ENCODE results near the gene APC. TPM values are rescaled to one million over a fixed set of nuclear protein-coding genes. Genes with fewer than 3 reads are reported as not detected.

The APC gene
- total and polyA plus RNA-seq, 2 of the 8 experiments (the other 6 are each of a cell fraction or from before 2014, with no cell fraction given): 6.8 to 41.9 TPM

GRCh38 chr5:112824197-112824596 lies 86.5 kb downstream of the APC start:
- Histone ChIP-seq H4K8ac (ENCODE audit: extremely low read depth, insufficient read depth, low read length) (no peak overlapping the region), H3K4me1 (replicated peaks in 1 of 4; ENCODE audit: control insufficient read depth in 3 of 4, insufficient read depth in 4 of 4, low read length in 3 of 4) (peaks cover 0 to 2% (median 0%) of the 10 kb centered on the region in 4 experiments; a peak in 1 of 7 replicates), H3K79me1 (ENCODE audit: low read depth, low read length) (no peaks in the 10 kb centered on the region), H2AK5ac (ENCODE audit: low read depth, low read length) (no peak overlapping the region), H2BK15ac (ENCODE audit: low read length) (no peak overlapping the region), H3K4me2 (ENCODE audit: insufficient read depth in 1 of 2, low read depth in 2 of 2, low read length in 2 of 2) (no peak overlapping the region), H3K9ac (replicated peaks in 1 of 4; ENCODE audit: extremely low read depth in 1 of 4, low read depth in 3 of 4, low read length in 3 of 4) (no peak overlapping the region), H3K23ac (ENCODE audit: insufficient read length) (no peak overlapping the region), H3K27ac (ENCODE audit: low read depth, low read length) (no peak overlapping the region), H3K27me3 (replicated peaks in 1 of 4; ENCODE audit: control insufficient read depth in 3 of 4, extremely low read depth in 1 of 4, insufficient read depth in 3 of 4, low read length in 3 of 4) (no peaks in the 10 kb centered on the region), H3K4me3 (ENCODE audit: extremely low read depth in 1 of 4, insufficient read depth in 2 of 4, low read depth in 3 of 4, low read length in 4 of 4) (no peak overlapping the region), H2BK5ac (ENCODE audit: low read depth, low read length) (no peak overlapping the region), H3K4ac (replicated peaks; ENCODE audit: insufficient read length, low read depth, low read length) (no peak overlapping the region), H2BK12ac (ENCODE audit: low read depth, low read length) (no peak overlapping the region), H3K56ac (replicated peaks; ENCODE audit: insufficient read length, low read depth, low read length) (no peak overlapping the region), H3K9me3 (ENCODE audit: insufficient read depth in 2 of 2, low read depth in 1 of 2, low read length in 1 of 2) (no peaks in the 10 kb centered on the region), H3K14ac (ENCODE audit: insufficient read length) (no peak overlapping the region), H3K18ac (ENCODE audit: extremely low read depth, low read length) (no peak overlapping the region), H2BK120ac (replicated peaks; ENCODE audit: low read depth, low read length) (no peak overlapping the region), H4K20me1 (replicated peaks in 1 of 2; ENCODE audit: control insufficient read depth in 1 of 2, insufficient read depth in 2 of 2, low read length in 2 of 2) (peaks cover 0 to 2% of the 10 kb centered on the region in 2 experiments), H3K36me3 (ENCODE audit: control insufficient read depth in 2 of 4, insufficient read depth in 4 of 4, low read length in 3 of 4) (peaks cover 0 to 33% (median 11%) of the 10 kb centered on the region in 4 experiments; a peak in 6 of 8 replicates), H4K91ac (replicated peaks; ENCODE audit: insufficient read length, low read length) (no peak overlapping the region), H4K5ac (ENCODE audit: insufficient read length, low read depth, low read length) (no peak overlapping the region), H2BK20ac (ENCODE audit: low read length) (no peak overlapping the region), H3K79me2 (ENCODE audit: control insufficient read depth in 1 of 2, insufficient read depth in 2 of 2, low read length in 2 of 2) (no peaks in the 10 kb centered on the region), H3K23me2 (ENCODE audit: low read depth, low read length) (peaks cover 1% of the 10 kb centered on the region; the same call in 1 of the 2 replicates), H2AFZ (ENCODE audit: low read length) (no peak overlapping the region)
- TF ChIP-seq BCL11A (IDR thresholded peaks at IDR 0.05; ENCODE audit: low read depth in 2 of 2, low read length in 2 of 2): no peak
- TF ChIP-seq SIX5 (IDR thresholded peaks at IDR 0.05; ENCODE audit: low read depth, low read length): no peak
- POLR2A ChIA-PET (ENCODE audit: partially characterized antibody): no interaction called here
- CTCF ChIA-PET (ENCODE audit: partially characterized antibody): interaction anchor here (0.8 kb wide), 1 partner anchor 35 kb away, joined by 3 read pairs; no protein-coding TSS in a partner anchor
- DNase-seq (ENCODE audit: low read depth in 1 of 2, low spot score in 2 of 2) (no peak), FAIRE-seq (no peak)
